NCI-H69 (cell line): ENCODE data around the gene PPP2R5C.
A peak's percentile ranks its signal among the peaks of the same experiment; 100 is the strongest.

Experiments
- DNase-seq: peaks from one replicate; lab custom pipeline; 2025; lab: John Stamatoyannopoulos, UW

The PPP2R5C gene

GRCh38 chr14:101917413-101918017 is 156.0 kb downstream of the PPP2R5C start:
- no peak for DNase-seq

- no peak for DNase-seq
Measured at GRCh38 chr14:101918065-101918989, 156.8 kb downstream of the PPP2R5C start.

- no peak for DNase-seq
Measured at GRCh38 chr14:101920271-101920670, 158.8 kb downstream of the PPP2R5C start.

GRCh38 chr14:101922866-101923265 is 161.4 kb downstream of the PPP2R5C start:
- no peak for DNase-seq

- no peak for DNase-seq
Measured at GRCh38 chr14:101925152-101925551, 163.6 kb downstream of the PPP2R5C start.

GRCh38 chr14:101926085-101926484 is 164.6 kb downstream of the PPP2R5C start:
- DNase-seq = no peak

- DNase-seq = no peak
Measured at GRCh38 chr14:101926620-101927019, 165.1 kb downstream of the PPP2R5C start.

GRCh38 chr14:101927859-101928258 is 166.3 kb downstream of the PPP2R5C start:
- no peak for DNase-seq

GRCh38 chr14:101928415-101928841 is 166.9 kb downstream of the PPP2R5C start:
- DNase-seq = no peak

GRCh38 chr14:101929096-101929495 is 167.6 kb downstream of the PPP2R5C start:
- no peak for DNase-seq

GRCh38 chr14:101929946-101930345 is 168.4 kb downstream of the PPP2R5C start:
- DNase-seq = no peak

GRCh38 chr14:101932673-101933072 is 171.2 kb downstream of the PPP2R5C start:
- DNase-seq = no peak

- DNase-seq = no peak
Measured at GRCh38 chr14:101933209-101933608, 171.7 kb downstream of the PPP2R5C start.

GRCh38 chr14:101934601-101935150 is 173.2 kb downstream of the PPP2R5C start:
- DNase-seq = no peak

GRCh38 chr14:101937926-101938767 is 176.6 kb downstream of the PPP2R5C start:
- no peak for DNase-seq

GRCh38 chr14:101939646-101940170 is 178.2 kb downstream of the PPP2R5C start:
- no peak for DNase-seq

GRCh38 chr14:101944451-101944850 is 182.9 kb downstream of the PPP2R5C start:
- DNase-seq = no peak

GRCh38 chr14:101945171-101945570 is 183.7 kb downstream of the PPP2R5C start:
- no peak for DNase-seq

GRCh38 chr14:101947577-101947903 is 186.0 kb downstream of the PPP2R5C start:
- peak; percentile 65 for DNase-seq

- peak; percentile 100 for DNase-seq
Measured at GRCh38 chr14:101947904-101948665, 186.6 kb downstream of the PPP2R5C start.

- DNase-seq = no peak
Measured at GRCh38 chr14:101948666-101949216, 187.2 kb downstream of the PPP2R5C start.
